HS-5 (cell line): ENCODE results near the gene PLEKHH3.

Experiments
- DNase-seq: peaks from one replicate; pipeline ENCODE4 v3.0.0-alpha.2; 2012; ENCODE audit warnings: low read depth

PLEKHH3 gene

GRCh38 chr17:42676424-42677011 lies at the start of gene PLEKHH3:
PLEKHH3 (minus strand) TSS chr17:42676994; CDS start chr17:42676563, 431 bp downstream.
- no peak for DNase-seq

- DNase-seq = no peak
These were observed 48.3 kb upstream of the PLEKHH3 start for GRCh38 chr17:42725143-42725542.

GRCh38 chr17:42723636-42724035 lies 46.8 kb upstream of the PLEKHH3 start:
- DNase-seq = no peak

GRCh38 chr17:42720996-42721583 lies 44.3 kb upstream of the PLEKHH3 start:
- DNase-seq = peak; percentile 25

GRCh38 chr17:42709561-42709960 lies 32.8 kb upstream of the PLEKHH3 start:
- no peak for DNase-seq

- no peak for DNase-seq
These were observed 31.8 kb upstream of the PLEKHH3 start for GRCh38 chr17:42708588-42708987.

GRCh38 chr17:42706732-42707131 lies 29.9 kb upstream of the PLEKHH3 start:
- DNase-seq = no peak

- DNase-seq = no peak
These were observed 28.2 kb upstream of the PLEKHH3 start for GRCh38 chr17:42704837-42705494.

- DNase-seq = no peak
These were observed 27.7 kb upstream of the PLEKHH3 start for GRCh38 chr17:42704490-42704836.

GRCh38 chr17:42702446-42702845 lies 25.7 kb upstream of the PLEKHH3 start:
- no peak for DNase-seq

GRCh38 chr17:42700586-42701289 lies 23.9 kb upstream of the PLEKHH3 start:
- DNase-seq = no peak

GRCh38 chr17:42699415-42699740 lies 22.6 kb upstream of the PLEKHH3 start:
- no peak for DNase-seq

GRCh38 chr17:42698736-42699414 lies 22.1 kb upstream of the PLEKHH3 start:
- no peak for DNase-seq

GRCh38 chr17:42697108-42697811 lies 20.5 kb upstream of the PLEKHH3 start:
- no peak for DNase-seq

GRCh38 chr17:42695500-42695899 lies 18.7 kb upstream of the PLEKHH3 start:
- DNase-seq = no peak

GRCh38 chr17:42694524-42694923 lies 17.7 kb upstream of the PLEKHH3 start:
- DNase-seq = no peak

GRCh38 chr17:42692489-42692888 lies 15.7 kb upstream of the PLEKHH3 start:
- no peak for DNase-seq

GRCh38 chr17:42691021-42691545 lies 14.3 kb upstream of the PLEKHH3 start:
- no peak for DNase-seq

GRCh38 chr17:42690596-42690995 lies 13.8 kb upstream of the PLEKHH3 start:
- DNase-seq = no peak

- no peak for DNase-seq
These were observed 11.0 kb upstream of the PLEKHH3 start for GRCh38 chr17:42687707-42688320.

- no peak for DNase-seq
These were observed 9.8 kb upstream of the PLEKHH3 start for GRCh38 chr17:42686520-42687128.
